ENCODE measurements around the gene KCNS1. TPM values are rescaled to one million over a fixed set of nuclear protein-coding genes. Genes with fewer than 3 reads are reported as not detected.

KCNS1 gene
- total RNA-seq, 6 experiments from 2014 or later, result 0.46 to 0.95 (median 0.73) TPM

DNA sequence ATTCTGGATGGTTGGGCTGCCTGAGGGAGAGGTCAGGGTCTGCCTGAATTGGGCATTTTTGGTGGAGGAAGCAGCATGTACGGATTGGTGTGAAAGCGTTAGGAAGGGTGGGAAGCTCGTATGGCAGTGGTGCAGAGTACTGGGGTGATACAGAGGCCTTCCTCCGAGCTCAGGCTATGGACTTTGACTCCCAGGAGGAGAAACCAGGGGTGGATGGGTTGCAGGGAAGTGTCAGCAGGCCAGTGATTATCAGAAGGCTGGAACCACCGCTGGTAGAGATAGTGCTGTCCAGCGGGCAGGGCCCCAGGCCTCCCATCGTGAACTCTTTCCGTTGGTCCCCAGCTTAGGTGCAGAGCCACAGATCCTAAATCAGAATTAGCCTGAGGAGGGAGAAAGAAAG is 8.7 kb upstream of the KCNS1 start:
- Mint-ChIP-seq H3K27me3 (ENCODE audit: insufficient read depth) (peaks cover 8% of the 10 kb centered on the region), H3K4me3 (no peak overlapping the region), H3K36me3 (ENCODE audit: low read depth) (no peaks in the 10 kb centered on the region), H3K9me3 (no peaks in the 10 kb centered on the region), H3K4me1 (ENCODE audit: low read depth) (peaks cover 14% of the 10 kb centered on the region), H3K27ac (no peak overlapping the region)
- TF ChIP-seq CTCF (IDR thresholded peaks at IDR 0.05), result no peak
- DNase-seq, result no peak

- Mint-ChIP-seq H3K4me1 (ENCODE audit: low read depth) (peaks cover 26% of the 10 kb centered on the region), H3K36me3 (ENCODE audit: low read depth) (no peaks in the 10 kb centered on the region), H3K27me3 (ENCODE audit: insufficient read depth) (peaks cover 7% of the 10 kb centered on the region), H3K4me3 (no peak overlapping the region), H3K9me3 (no peaks in the 10 kb centered on the region), H3K27ac (no peak overlapping the region; the same call in 1 of the 2 replicates)
- no peak for DNase-seq
- no peak for TF ChIP-seq CTCF (IDR thresholded peaks at IDR 0.05)
Measured at GRCh38 chr20:45105317-45105716, 4.4 kb upstream of the KCNS1 start.

DNA sequence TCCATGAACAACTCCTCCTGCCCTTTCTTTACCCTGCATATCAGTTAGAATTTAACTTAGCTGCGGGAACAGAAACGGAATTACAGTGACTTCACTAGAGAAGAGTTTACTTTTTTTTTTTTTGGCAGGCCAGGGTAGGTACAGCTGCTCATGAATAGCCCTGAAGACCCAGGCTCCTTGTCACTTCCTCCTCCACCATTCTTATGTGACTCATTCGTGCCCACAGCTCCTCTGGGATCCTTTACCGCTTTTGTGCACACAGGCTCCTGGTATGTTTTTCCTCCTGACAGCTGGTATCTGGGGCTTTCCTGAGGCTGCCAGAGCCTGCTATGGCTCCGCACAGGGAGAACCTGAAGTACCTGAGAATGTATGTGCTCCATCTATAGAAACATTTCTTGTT is 3.9 kb upstream of the KCNS1 start:
- Mint-ChIP-seq H3K27me3 (ENCODE audit: insufficient read depth) (peaks cover 11% of the 10 kb centered on the region), H3K4me1 (ENCODE audit: low read depth) (peaks cover 26% of the 10 kb centered on the region), H3K4me3 (no peak overlapping the region), H3K9me3 (no peaks in the 10 kb centered on the region), H3K27ac (no peak overlapping the region; the same call in 1 of the 2 replicates), H3K36me3 (ENCODE audit: low read depth) (no peaks in the 10 kb centered on the region)
- TF ChIP-seq CTCF (IDR thresholded peaks at IDR 0.05), result no peak
- DNase-seq, result no peak

DNA sequence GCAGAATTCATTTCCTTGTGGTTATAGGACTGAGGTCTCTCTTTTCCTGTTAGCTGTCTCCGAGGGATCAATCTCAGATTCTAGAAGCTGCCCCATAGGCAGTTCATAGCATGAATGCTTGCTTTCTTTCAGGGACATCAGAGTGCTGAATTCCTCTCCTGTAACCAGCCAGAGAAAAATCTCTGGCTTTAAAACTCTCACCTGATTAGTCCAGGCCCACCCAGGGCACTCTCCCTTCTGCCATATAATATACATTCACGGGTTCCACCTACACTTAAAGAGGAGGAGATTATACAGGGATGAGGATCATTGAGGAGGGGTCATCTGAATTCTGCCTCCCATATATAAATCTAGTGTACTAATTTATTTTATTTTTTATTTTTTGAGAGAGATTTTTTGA is 2.1 kb upstream of the KCNS1 start:
- peaks cover 9% of the 10 kb centered on the region for H3K27me3 Mint-ChIP-seq (ENCODE audit: insufficient read depth)
- H3K36me3 Mint-ChIP-seq (ENCODE audit: low read depth), result no peaks in the 10 kb centered on the region
- DNase-seq, result no peak
- H3K4me3 Mint-ChIP-seq, result no peak overlapping the region
- peaks cover 26% of the 10 kb centered on the region for H3K4me1 Mint-ChIP-seq (ENCODE audit: low read depth)
- no peaks in the 10 kb centered on the region for H3K9me3 Mint-ChIP-seq
- H3K27ac Mint-ChIP-seq, result no peak overlapping the region
- TF ChIP-seq CTCF (IDR thresholded peaks at IDR 0.05), result no peak

DNA sequence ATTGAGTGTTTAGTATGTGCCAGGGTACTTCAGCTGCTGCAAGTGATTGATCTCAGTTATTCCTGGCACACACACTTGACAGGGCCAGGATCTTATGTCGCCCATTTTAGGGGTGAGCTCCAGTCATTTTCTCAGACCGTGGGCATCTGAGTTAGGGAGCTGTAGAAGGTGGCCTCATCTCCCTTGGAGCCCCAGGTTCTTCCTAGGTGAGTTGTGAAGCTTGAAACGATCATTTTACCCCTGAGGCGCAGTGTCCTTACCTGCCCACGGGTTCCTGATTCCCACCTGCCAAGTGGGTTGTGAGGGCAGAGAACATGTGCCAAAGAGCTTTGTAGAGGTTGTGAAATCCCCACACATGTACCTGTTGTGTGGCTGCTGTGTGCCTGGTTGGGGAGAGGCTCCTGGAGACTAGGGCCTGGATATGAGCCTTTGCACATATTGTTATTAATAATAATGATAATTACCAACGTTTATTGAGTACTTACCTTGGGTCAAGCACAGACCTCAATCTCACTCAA is 465 bp upstream of the KCNS1 start:
- H3K36me3 Mint-ChIP-seq (ENCODE audit: low read depth), result no peaks in the 10 kb centered on the region; the same call in 1 of the 2 replicates
- peaks cover 6% of the 10 kb centered on the region for H3K27me3 Mint-ChIP-seq (ENCODE audit: insufficient read depth)
- H3K4me3 Mint-ChIP-seq, result peak overlapping the region; percentile 79; the same call in 1 of the 2 replicates
- H3K27ac Mint-ChIP-seq, result no peak overlapping the region
- TF ChIP-seq CTCF (IDR thresholded peaks at IDR 0.05), result no peak
- no peak for DNase-seq
- no peaks in the 10 kb centered on the region for H3K9me3 Mint-ChIP-seq
- H3K4me1 Mint-ChIP-seq (ENCODE audit: low read depth), result peaks cover 19% of the 10 kb centered on the region

Measured in HFFc6 (cell line).